NCI-H128 (cell line): ENCODE results near the gene GPR162.

Experiments used
- DNase-seq: peaks from one replicate; lab custom pipeline; 2025; ENCODE audit not compliant: unreplicated experiment; lab: John Stamatoyannopoulos, UW

GPR162 gene

DNA sequence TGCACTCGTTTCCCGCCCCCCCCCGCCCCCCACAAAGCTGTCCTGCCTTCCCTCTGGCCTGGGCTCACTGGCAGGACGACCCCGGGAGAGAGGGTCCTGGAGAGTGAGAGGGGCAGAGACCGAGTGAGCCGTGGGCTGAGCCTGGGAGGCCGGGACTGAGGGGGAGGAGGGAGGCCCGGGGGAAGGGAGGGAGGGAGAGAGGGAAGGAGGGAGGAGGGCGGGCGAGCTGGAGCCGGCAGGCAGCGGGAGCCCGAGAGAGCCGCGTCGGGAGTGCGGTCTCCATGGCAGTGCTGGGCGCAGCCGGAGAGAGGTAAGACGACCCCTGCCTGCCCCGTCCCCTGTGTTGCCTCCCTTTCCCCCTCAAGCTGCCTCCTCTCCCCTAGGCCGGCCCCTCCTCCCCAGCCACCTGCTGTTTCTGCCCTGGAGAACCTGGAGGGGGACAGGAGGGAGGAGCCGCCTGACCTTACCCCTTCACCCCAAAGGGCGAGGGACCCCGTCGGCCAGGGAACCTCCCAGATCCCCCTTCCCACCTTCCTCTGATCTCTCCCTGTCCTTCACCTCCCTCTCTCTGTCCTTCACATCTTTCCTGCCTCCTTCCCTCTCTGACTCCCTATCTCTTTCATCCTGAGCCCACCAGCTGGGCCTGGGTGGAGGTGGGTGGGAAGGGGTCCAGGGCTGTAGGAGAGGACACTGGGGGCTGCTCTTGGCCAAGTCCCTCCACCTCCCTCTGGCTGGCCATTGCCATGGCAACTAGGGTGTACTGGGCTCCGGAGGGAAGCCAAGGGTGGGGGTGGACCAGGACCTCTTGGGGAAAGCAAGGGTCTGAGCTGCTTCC, at the start of gene GPR162:
GPR162 (plus strand) TSS at position 231 of the 835 bp plus-strand sequence. CDS start 2,078 bp downstream, outside the sequence.
- peak; percentile 87 for DNase-seq

DNA sequence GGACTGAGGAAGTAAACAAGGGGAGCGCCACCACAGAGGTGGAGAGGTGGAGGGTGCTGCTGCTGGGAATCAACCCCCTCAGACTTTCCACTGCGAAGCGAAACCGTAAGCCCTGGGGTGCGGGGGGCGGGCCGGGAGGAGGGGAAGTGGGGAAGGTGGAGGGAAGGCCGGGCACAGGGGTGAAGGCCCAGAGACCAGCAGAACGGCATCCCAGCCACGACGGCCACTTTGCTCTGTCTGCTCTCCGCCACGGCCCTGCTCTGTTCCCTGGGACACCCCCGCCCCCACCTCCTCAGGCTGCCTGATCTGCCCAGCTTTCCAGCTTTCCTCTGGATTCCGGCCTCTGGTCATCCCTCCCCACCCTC, 49.3 kb upstream of the GPR162 start, which contains the start of gene LAG3:
LAG3 (plus strand) TSS at position 190 of the 365 bp plus-strand sequence. CDS start 333 bp downstream, outside the sequence.
- DNase-seq = no peak

- DNase-seq = no peak
Observed at GRCh38 chr12:6772726-6773589, 48.7 kb upstream of the GPR162 start.

GRCh38 chr12:6773590-6774351, 47.9 kb upstream of the GPR162 start:
- DNase-seq = no peak

DNA sequence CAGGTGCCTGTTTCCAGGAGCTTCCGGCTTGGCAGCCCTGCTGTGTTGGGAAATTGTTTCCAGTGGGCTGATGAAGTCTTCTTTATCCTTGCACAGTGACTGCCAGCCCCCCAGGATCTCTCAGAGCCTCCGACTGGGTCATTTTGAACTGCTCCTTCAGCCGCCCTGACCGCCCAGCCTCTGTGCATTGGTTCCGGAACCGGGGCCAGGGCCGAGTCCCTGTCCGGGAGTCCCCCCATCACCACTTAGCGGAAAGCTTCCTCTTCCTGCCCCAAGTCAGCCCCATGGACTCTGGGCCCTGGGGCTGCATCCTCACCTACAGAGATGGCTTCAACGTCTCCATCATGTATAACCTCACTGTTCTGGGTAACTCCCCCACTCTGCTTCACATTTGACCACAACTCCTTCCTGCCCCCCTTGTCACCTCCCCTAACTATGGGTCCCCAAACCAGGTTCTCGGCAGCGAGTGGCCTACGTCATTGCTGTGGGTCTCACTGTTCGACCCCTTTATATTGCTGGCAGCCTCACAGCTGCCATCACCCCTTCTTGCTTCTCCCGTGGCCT, 47.0 kb upstream of the GPR162 start:
- DNase-seq = no peak

DNA sequence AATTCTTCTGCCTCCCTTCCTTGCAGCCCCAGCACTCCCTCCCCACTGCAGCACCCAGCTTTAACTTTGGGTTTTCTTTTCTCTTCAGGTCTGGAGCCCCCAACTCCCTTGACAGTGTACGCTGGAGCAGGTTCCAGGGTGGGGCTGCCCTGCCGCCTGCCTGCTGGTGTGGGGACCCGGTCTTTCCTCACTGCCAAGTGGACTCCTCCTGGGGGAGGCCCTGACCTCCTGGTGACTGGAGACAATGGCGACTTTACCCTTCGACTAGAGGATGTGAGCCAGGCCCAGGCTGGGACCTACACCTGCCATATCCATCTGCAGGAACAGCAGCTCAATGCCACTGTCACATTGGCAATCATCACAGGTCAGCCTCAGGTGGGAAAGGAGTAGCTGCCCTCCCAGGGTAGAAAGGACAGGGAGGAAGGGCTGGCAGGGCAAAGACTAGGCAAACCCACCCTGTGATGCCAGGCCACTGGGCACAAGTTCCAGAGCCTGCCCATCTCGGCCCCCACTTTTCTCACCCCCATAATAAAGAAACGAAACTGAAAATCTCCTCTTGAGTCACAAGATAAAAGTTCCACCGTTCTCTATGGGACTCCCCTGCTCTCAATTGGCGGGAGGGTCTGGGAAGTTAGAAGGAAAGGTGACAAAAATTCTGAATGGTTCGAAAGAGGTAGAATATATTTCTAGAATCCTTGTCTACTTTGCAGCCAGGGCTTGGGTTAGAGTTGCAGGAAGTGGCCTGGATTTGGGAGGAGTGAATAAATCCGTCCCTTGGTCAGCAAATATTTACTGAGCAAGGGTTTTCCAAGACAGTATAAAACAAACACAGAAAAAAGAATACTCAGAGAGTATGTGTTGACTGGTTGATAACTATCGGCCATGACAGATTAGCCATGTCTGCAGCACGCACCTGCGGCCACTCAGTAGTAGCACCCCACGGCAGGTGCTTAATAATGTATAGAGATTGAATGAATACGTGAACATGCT, 46.1 kb upstream of the GPR162 start:
- no peak for DNase-seq

- no peak for DNase-seq
Observed at GRCh38 chr12:6777386-6777785, 44.2 kb upstream of the GPR162 start.

- no peak for DNase-seq
Observed at GRCh38 chr12:6778217-6778573, 43.4 kb upstream of the GPR162 start.

DNA sequence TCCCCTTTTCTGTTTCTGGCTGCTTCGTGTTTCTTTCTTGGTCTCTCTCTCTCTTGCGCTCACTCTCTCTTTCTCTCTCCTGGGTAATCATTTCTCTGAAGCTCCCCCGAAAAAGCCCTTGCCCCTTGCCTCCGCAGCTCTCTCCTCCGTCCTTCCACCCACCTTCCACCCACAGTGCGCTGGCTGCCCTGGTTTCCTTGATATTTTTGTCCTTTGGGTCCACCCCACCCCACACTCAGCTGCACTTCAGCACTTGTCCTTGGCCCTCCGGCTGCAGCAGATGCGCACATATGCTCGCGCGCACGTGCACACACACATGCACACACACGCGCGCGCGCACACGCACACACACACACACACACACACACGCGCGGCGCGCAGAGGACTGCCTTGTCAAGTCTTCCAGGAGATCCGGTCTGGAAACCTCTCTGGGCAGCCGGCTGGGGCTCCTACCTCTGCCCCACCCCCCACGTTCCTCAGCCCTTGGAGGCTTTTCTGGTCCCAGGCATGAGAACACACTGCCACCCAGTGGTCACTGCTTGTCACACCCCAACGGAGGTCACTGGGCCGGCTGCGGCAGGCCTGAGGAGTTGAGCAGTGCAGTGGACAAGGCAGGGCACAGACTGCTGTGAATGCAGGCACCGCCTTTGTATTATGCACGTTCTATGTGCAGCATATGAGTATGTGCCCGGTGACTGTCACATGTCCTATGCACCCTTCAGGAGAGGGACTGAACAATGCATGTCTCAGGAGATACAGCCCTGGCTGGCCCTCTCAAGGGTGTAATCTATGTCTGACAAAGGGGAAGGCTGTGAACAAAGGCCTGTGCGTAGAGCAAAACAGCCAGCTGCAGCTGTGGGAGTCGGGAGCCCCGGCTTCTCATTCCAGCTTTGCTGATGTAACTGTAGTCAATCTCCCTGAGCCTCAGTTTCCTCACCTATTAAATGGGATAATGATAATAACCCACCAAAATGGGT, 42.8 kb upstream of the GPR162 start:
- peak; percentile 93 for DNase-seq

- DNase-seq = no peak
Observed at GRCh38 chr12:6779708-6780432, 41.8 kb upstream of the GPR162 start.

GRCh38 chr12:6780573-6780972, 41.0 kb upstream of the GPR162 start:
- no peak for DNase-seq

- DNase-seq = no peak
Observed at GRCh38 chr12:6782119-6782518, 39.5 kb upstream of the GPR162 start.

DNA sequence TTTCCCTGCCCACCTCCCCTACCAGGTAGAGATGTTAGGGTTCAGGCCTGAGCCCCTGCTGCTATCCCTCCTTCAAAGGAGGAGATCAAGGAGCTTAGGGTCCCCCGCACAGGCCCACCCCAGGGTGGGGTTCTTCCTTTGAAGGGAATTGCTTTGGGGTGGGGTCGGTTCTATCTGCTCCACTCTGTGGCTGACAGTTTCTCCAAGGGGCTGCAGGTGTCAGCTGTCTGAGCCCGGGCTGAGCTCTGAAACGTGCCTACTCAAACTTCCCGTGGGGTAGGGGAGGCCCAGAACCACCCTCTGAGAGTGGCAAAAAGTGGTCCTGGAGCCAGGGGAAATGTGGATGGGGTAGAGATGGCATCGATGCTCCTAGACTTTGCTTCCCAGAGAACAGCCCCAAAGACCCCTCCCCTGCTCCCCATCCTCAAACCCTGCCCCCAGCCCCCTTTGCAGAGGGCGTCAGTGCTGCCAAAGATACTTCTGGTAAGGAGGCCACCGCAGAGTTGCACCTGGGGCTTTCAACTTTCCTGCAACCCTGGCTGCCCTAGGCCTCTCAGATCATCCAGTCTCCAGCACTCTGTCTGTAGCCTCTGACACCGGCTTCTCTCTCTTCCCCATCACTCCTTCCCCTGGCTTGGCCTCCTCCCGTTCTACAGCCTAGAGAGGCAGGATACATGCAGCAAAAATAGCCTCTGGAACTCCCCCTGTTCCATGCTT, 38.6 kb upstream of the GPR162 start:
- no peak for DNase-seq

DNA sequence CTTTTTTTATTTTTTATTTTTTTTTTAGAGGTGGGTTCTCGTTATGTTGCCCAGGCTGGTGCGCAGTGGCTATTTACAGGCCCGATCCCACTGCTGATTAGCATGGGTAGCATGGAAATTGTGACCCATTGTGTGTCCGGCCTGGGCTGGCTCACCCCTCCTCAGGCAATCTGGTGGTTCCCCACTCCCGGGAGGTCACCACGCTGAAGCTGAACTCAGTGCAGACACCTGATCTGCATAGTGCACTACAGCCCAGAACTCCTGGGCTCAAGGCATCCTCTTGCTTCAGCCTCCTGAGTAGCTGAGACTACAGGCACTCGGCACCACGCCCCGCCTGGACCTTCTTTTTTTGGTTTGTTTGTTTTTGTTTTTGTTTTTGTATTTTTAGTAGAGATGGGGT, 37.8 kb upstream of the GPR162 start:
- no peak for DNase-seq

GRCh38 chr12:6784296-6784695, 37.3 kb upstream of the GPR162 start:
- no peak for DNase-seq

DNA sequence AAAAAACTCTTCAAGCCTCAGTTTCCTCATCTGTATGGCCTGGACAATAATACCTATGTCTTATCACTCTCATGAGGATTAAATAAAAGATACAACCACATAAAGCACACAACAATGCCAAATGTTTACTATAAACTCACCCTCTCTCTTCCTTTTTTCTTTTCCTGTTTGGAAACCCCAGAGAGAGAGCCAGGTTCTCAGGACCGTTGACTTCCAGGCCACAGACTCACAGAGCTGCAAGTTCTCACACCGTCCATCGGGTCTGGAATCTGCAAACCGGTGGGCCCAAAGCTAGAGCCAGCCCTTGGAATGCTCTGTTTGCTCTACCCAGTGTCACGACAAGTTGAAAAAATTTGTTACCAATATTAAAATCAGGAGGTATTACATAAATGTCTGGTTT, 36.9 kb upstream of the GPR162 start:
- DNase-seq = no peak

- no peak for DNase-seq
Observed at GRCh38 chr12:6786416-6787094, 35.1 kb upstream of the GPR162 start.
